NT2/D1 (cell line): ENCODE data around the gene RANBP17.

Experiments
- SUZ12 ChIP-seq: IDR thresholded peaks from 2 replicates; pipeline ENCODE4 v1.6.1; 2011; ENCODE audit not compliant: insufficient read length, insufficient read depth; ENCODE audit errors: extremely low read depth
- YY1 ChIP-seq: IDR thresholded peaks from 2 replicates; pipeline ENCODE4 v1.6.1; 2011; ENCODE audit not compliant: insufficient read length, insufficient read depth
- ZNF274 ChIP-seq: IDR thresholded peaks from 2 replicates; pipeline ENCODE4 v1.6.1; 2011; ENCODE audit warnings: mild to moderate bottlenecking, low read depth, low read length

DNA sequence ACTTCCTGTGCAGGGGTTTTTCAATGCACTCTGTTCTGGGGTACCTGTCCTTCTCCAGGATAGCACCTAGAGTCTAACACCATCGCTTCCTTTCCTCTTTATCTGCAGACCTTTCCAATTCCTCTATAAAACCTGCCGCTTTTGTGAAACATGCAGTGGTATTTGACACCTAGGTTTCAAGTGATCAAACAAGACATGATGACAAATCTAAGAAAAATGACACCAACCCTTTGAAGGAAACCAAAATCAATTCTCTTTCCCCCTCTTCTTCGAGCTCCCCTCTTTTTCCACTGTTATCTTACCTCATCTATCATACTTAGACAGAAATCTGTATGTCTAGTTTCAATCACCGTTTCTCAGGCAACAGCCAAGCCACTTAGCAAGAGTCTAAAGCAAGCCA lies 25.6 kb upstream of the RANBP17 start:
- TF ChIP-seq YY1, result no peak
- no peak for TF ChIP-seq ZNF274
- TF ChIP-seq SUZ12, result no peak
